Thymus (tissue), 11 donors: Measurements from ENCODE around the gene TMF1. TPM values are rescaled to one million over a fixed set of nuclear protein-coding genes. Genes with fewer than 3 reads are reported as not detected.

Experiments used
- DNase-seq, 9 donors: peaks; one replicate each; pipeline ENCODE4 v3.0.0-alpha.2; 2013; ENCODE audit warnings: low spot score in 9 of 9, low read depth in 6 of 9, missing footprints in 1 of 9
- H3K27ac ChIP-seq, 2 donors: one replicate each; pipeline ENCODE4 v1.5.1; 2013; ENCODE audit warnings: control low read depth in 1 of 2, low read depth in 1 of 2, low read length in 1 of 2, mild to moderate bottlenecking in 1 of 2, moderate library complexity in 1 of 2
- H3K27me3 ChIP-seq, 2 donors: one replicate each; pipeline ENCODE4 v1.5.1; 2013; ENCODE audit warnings: low read length in 1 of 2; ENCODE audit not compliant: control insufficient read depth in 2 of 2, insufficient read depth in 1 of 2
- H3K36me3 ChIP-seq, 2 donors: one replicate each; pipeline ENCODE4 v1.5.1; 2013; ENCODE audit warnings: low read length in 1 of 2, mild to moderate bottlenecking in 1 of 2, moderate library complexity in 1 of 2; ENCODE audit not compliant: control insufficient read depth in 2 of 2, insufficient read depth in 2 of 2
- H3K4me1 ChIP-seq, 2 donors: one replicate each; pipeline ENCODE4 v1.5.1; 2013; ENCODE audit warnings: low read length in 2 of 2; ENCODE audit not compliant: control insufficient read depth in 2 of 2, insufficient read depth in 2 of 2
- H3K4me3 ChIP-seq, 2 donors: one replicate each; pipeline ENCODE4 v1.5.1; 2013; ENCODE audit warnings: low read length in 2 of 2, control low read depth in 1 of 2, mild to moderate bottlenecking in 1 of 2
- H3K9me3 ChIP-seq, 2 donors: one replicate each; pipeline ENCODE4 v1.5.1; 2013; ENCODE audit warnings: low read length in 1 of 2, mild to moderate bottlenecking in 1 of 2; ENCODE audit not compliant: control insufficient read depth in 2 of 2, insufficient read depth in 1 of 2
- WGBS: extraction: QIAGEN DNeasy Blood & Tissue Kit; methylation state at CpG from one replicate; pipeline ENCODE4 v1.1.7; 2013; 5-methylcytosine and 5-hydroxymethylcytosine counted together
- polyA plus RNA-seq: library from polyadenylated mRNA; stranded (reverse); fragments of 200-250 nt; gene quantifications from one replicate; pipeline ENCODE4 v1.2.3, GENCODE V29; 2013
- total RNA-seq: library from RNA; stranded (reverse); fragments of 120-200 nt; gene quantifications from one replicate; pipeline ENCODE4 v1.2.4, GENCODE V29; 2013
- donor health status: healthy.

Gene TMF1
- total and polyA plus RNA-seq, 2 donors = 13.6 to 21.2 TPM

GRCh38 chr3:69065318-69065964, 13.3 kb upstream of the TMF1 start:
- no peak overlapping the region for H3K4me3 ChIP-seq
- H3K9me3 ChIP-seq = no peaks in the 10 kb centered on the region
- no peak for DNase-seq
- peaks cover 0 to 9% of the 10 kb centered on the region in 2 donors for H3K4me1 ChIP-seq
- H3K27me3 ChIP-seq = no peaks in the 10 kb centered on the region
- H3K27ac ChIP-seq = no peak overlapping the region
- WGBS = 75% methylated on average over 6 of the region's 6 CpGs
- H3K36me3 ChIP-seq = peaks cover 18 to 20% of the 10 kb centered on the region in 2 donors

GRCh38 chr3:69063636-69064035, 11.5 kb upstream of the TMF1 start:
- Histone ChIP-seq H3K27ac (no peak overlapping the region), H3K4me3 (no peak overlapping the region), H3K4me1 (peaks cover 0 to 11% of the 10 kb centered on the region in 2 donors), H3K27me3 (no peaks in the 10 kb centered on the region), H3K9me3 (no peaks in the 10 kb centered on the region), H3K36me3 (peaks cover 29 to 35% of the 10 kb centered on the region in 2 donors)
- WGBS = 8% methylated on average over 2 of the region's 2 CpGs
- no peak for DNase-seq

- no peak for DNase-seq
- peaks cover 0 to 4% of the 10 kb centered on the region in 2 donors for H3K4me1 ChIP-seq
- no peak overlapping the region for H3K27ac ChIP-seq
- H3K9me3 ChIP-seq = no peaks in the 10 kb centered on the region
- H3K27me3 ChIP-seq = no peaks in the 10 kb centered on the region
- no peak overlapping the region for H3K4me3 ChIP-seq
- H3K36me3 ChIP-seq = peaks cover 27 to 47% of the 10 kb centered on the region in 2 donors
These were observed 7.6 kb upstream of the TMF1 start for GRCh38 chr3:69059688-69060087.

DNA sequence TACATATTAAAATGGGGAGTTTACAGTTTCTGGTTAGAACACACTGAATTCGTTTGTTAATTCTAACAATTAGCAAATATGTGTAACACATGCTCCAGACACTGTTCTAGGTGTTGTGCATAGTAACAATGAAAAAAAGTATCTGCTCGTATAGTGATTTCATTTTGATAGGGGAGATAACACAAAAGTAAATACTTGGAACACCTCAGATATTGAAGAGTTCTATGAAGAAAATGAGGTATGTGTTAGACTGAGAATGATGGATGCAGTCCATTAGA, 6.8 kb upstream of the TMF1 start:
- H3K27ac ChIP-seq = peak overlapping the region in 1 of 2 donors; percentile 42
- no peaks in the 10 kb centered on the region for H3K9me3 ChIP-seq
- H3K4me3 ChIP-seq = no peak overlapping the region
- no peaks in the 10 kb centered on the region for H3K27me3 ChIP-seq
- DNase-seq = no peak
- peaks cover 0 to 4% of the 10 kb centered on the region in 2 donors for H3K4me1 ChIP-seq
- H3K36me3 ChIP-seq = peaks cover 27 to 47% of the 10 kb centered on the region in 2 donors
- WGBS = 98% methylated on average over 2 of the region's 2 CpGs

- peak overlapping the region; percentile 6 to 38 for H3K27ac ChIP-seq
- H3K36me3 ChIP-seq = peaks cover 27 to 50% of the 10 kb centered on the region in 2 donors
- DNase-seq = peak in 2 of 9 donors; percentile 19 to 56
- WGBS = 42% methylated on average over 3 of the region's 3 CpGs
- H3K27me3 ChIP-seq = no peaks in the 10 kb centered on the region
- peaks cover 0 to 4% of the 10 kb centered on the region in 2 donors for H3K4me1 ChIP-seq
- H3K4me3 ChIP-seq = no peak overlapping the region
- H3K9me3 ChIP-seq = no peaks in the 10 kb centered on the region
These were observed 6.2 kb upstream of the TMF1 start for GRCh38 chr3:69058180-69058946.

GRCh38 chr3:69052472-69052898, 352 bp upstream of the TMF1 start:
- Histone ChIP-seq H3K27ac (peak overlapping the region; percentile 48 to 83), H3K9me3 (no peaks in the 10 kb centered on the region), H3K27me3 (no peaks in the 10 kb centered on the region), H3K4me1 (peaks cover 5 to 10% of the 10 kb centered on the region in 2 donors), H3K4me3 (peak overlapping the region; percentile 56 to 67), H3K36me3 (peaks cover 8 to 28% of the 10 kb centered on the region in 2 donors)
- no peak for DNase-seq
- WGBS = 20% methylated on average over 9 of the region's 9 CpGs

GRCh38 chr3:69048990-69049389, 3.1 kb downstream of the TMF1 start:
- no peak for DNase-seq
- Histone ChIP-seq H3K27me3 (no peaks in the 10 kb centered on the region), H3K36me3 (peaks cover 10 to 30% of the 10 kb centered on the region in 2 donors), H3K27ac (no peak overlapping the region), H3K4me1 (peaks cover 5 to 10% of the 10 kb centered on the region in 2 donors), H3K9me3 (no peaks in the 10 kb centered on the region), H3K4me3 (no peak overlapping the region)
- 99% methylated on average over 2 of the region's 2 CpGs for WGBS

GRCh38 chr3:69044608-69045007, 7.5 kb downstream of the TMF1 start:
- no peaks in the 10 kb centered on the region for H3K4me1 ChIP-seq
- no peak overlapping the region for H3K27ac ChIP-seq
- no peaks in the 10 kb centered on the region for H3K27me3 ChIP-seq
- WGBS = 97% methylated on average over 2 of the region's 2 CpGs
- DNase-seq = no peak
- no peaks in the 10 kb centered on the region for H3K9me3 ChIP-seq
- H3K4me3 ChIP-seq = no peak overlapping the region
- H3K36me3 ChIP-seq = peaks cover 15 to 42% of the 10 kb centered on the region in 2 donors

DNA sequence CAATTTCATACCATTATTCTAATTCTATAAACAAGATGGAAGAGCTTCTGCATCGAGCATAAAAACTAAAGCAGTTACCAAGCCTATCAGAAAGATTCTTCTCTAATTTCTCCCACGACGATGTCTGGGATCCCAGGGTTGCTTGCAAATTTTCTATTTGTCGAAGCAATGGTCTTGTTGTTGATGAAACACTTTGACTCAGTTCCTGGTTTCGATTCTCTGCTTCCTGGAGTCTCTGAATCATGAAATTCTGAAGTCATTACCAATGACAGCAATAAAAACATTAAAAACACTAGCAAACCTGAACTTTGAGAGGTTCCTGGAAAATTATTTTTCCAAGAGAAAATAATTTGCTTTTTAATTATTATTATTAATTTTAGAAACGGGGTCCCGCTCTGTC, 18.7 kb downstream of the TMF1 start:
- H3K4me3 ChIP-seq = no peak overlapping the region
- no peaks in the 10 kb centered on the region for H3K27me3 ChIP-seq
- H3K27ac ChIP-seq = no peak overlapping the region
- no peaks in the 10 kb centered on the region for H3K4me1 ChIP-seq
- 97% methylated on average over 7 of the region's 7 CpGs for WGBS
- DNase-seq = peak in 1 of 9 donors; percentile 13
- H3K9me3 ChIP-seq = no peaks in the 10 kb centered on the region
- peaks cover 41 to 67% of the 10 kb centered on the region in 2 donors for H3K36me3 ChIP-seq
